Fibroblast of skin of right quadriceps (primary cell): ENCODE results near the gene TMEM266.

Source experiments
- DNase-seq: peaks from one replicate; pipeline ENCODE4 v3.0.0-alpha.2; 2013

The TMEM266 gene

GRCh38 chr15:76206325-76206976 lies 146.7 kb downstream of the TMEM266 start:
- DNase-seq: peak; percentile 29

GRCh38 chr15:76208084-76208785 lies 148.4 kb downstream of the TMEM266 start:
- no peak for DNase-seq

GRCh38 chr15:76208786-76209424 lies 149.1 kb downstream of the TMEM266 start:
- DNase-seq: no peak

GRCh38 chr15:76209523-76209922 lies 149.7 kb downstream of the TMEM266 start:
- DNase-seq: no peak

- DNase-seq: no peak
These were observed 150.2 kb downstream of the TMEM266 start for GRCh38 chr15:76209942-76210341.

GRCh38 chr15:76215634-76216033 lies 155.8 kb downstream of the TMEM266 start:
- DNase-seq: no peak

GRCh38 chr15:76217029-76217881 lies 157.5 kb downstream of the TMEM266 start:
- peak; percentile 47 for DNase-seq

GRCh38 chr15:76217882-76218217 lies 158.1 kb downstream of the TMEM266 start:
- DNase-seq: no peak

GRCh38 chr15:76221085-76221767 lies 161.4 kb downstream of the TMEM266 start:
- DNase-seq: no peak

GRCh38 chr15:76222159-76222558 lies 162.4 kb downstream of the TMEM266 start:
- no peak for DNase-seq

GRCh38 chr15:76223521-76223920 lies 163.7 kb downstream of the TMEM266 start:
- no peak for DNase-seq

- no peak for DNase-seq
These were observed 169.5 kb downstream of the TMEM266 start for GRCh38 chr15:76229266-76229665.

- no peak for DNase-seq
These were observed 174.1 kb downstream of the TMEM266 start for GRCh38 chr15:76233921-76234320.

GRCh38 chr15:76234337-76234889 lies 174.6 kb downstream of the TMEM266 start:
- DNase-seq: no peak

- peak; percentile 45 for DNase-seq
These were observed 175.5 kb downstream of the TMEM266 start for GRCh38 chr15:76235186-76235826.

- no peak for DNase-seq
These were observed 176.6 kb downstream of the TMEM266 start for GRCh38 chr15:76236350-76236749.

GRCh38 chr15:76239786-76240185 lies 180.0 kb downstream of the TMEM266 start:
- DNase-seq: no peak

- DNase-seq: no peak
These were observed 185.4 kb downstream of the TMEM266 start for GRCh38 chr15:76245072-76245610.

GRCh38 chr15:76251717-76252116 lies 191.9 kb downstream of the TMEM266 start:
- DNase-seq: no peak

GRCh38 chr15:76252249-76252648 lies 192.5 kb downstream of the TMEM266 start:
- no peak for DNase-seq

- DNase-seq: peak; percentile 7
These were observed 194.1 kb downstream of the TMEM266 start for GRCh38 chr15:76253691-76254473.
